ENCODE measurements around the gene LAMA4. TPM values are rescaled to one million over a fixed set of nuclear protein-coding genes. Genes with fewer than 3 reads are reported as not detected.
"Not testable (repeated sequence)": the region's sequence is repeated elsewhere in the genome, so short reads cannot be mapped to it uniquely, and the experiment has no call there.

The LAMA4 gene
- total RNA-seq, 2 experiments from 2014 or later = not detected

- ChIA-PET CTCF (no interaction called here), POLR2A (no interaction called here)
Measured at GRCh38 chr6:112216662-112217551, 37.5 kb downstream of the LAMA4 start.

GRCh38 chr6:112215488-112216284, 38.7 kb downstream of the LAMA4 start:
- POLR2A ChIA-PET = no interaction called here
- CTCF ChIA-PET = no interaction called here

- ChIA-PET CTCF (no interaction called here), POLR2A (no interaction called here)
Measured at GRCh38 chr6:112214739-112215269, 39.6 kb downstream of the LAMA4 start.

- POLR2A ChIA-PET = no interaction called here
- CTCF ChIA-PET = no interaction called here
Measured at GRCh38 chr6:112210852-112211251, 43.5 kb downstream of the LAMA4 start.

- ChIA-PET CTCF (no interaction called here), POLR2A (no interaction called here)
Measured at GRCh38 chr6:112209131-112209530, 45.2 kb downstream of the LAMA4 start.

- ChIA-PET POLR2A (no interaction called here), CTCF (no interaction called here)
Measured at GRCh38 chr6:112207776-112208175, 46.6 kb downstream of the LAMA4 start.

- ChIA-PET POLR2A (no interaction called here), CTCF (no interaction called here)
Measured at GRCh38 chr6:112207131-112207530, 47.2 kb downstream of the LAMA4 start.

GRCh38 chr6:112206110-112206458, 48.3 kb downstream of the LAMA4 start:
- CTCF ChIA-PET = no interaction called here
- POLR2A ChIA-PET = no interaction called here

GRCh38 chr6:112205427-112206109, 48.8 kb downstream of the LAMA4 start:
- ChIA-PET POLR2A (no interaction called here), CTCF (no interaction called here)

GRCh38 chr6:112204350-112204706, 50.0 kb downstream of the LAMA4 start:
- ChIA-PET POLR2A (no interaction called here), CTCF (no interaction called here)

- CTCF ChIA-PET = interaction anchor here (0.5 kb wide), 1 partner anchor 9 kb away, joined by 3 read pairs; no protein-coding TSS in a partner anchor
- POLR2A ChIA-PET = no interaction called here
Measured at GRCh38 chr6:112203577-112204349, 50.6 kb downstream of the LAMA4 start.

GRCh38 chr6:112202639-112203341, 51.6 kb downstream of the LAMA4 start:
- POLR2A ChIA-PET = no interaction called here
- CTCF ChIA-PET = interaction anchor here (0.5 kb wide), 1 partner anchor 10 kb away, joined by 3 read pairs; no protein-coding TSS in a partner anchor

- POLR2A ChIA-PET, CTCF ChIA-PET: not testable (repeated sequence)
Measured at GRCh38 chr6:112200185-112200914, 54.0 kb downstream of the LAMA4 start.

GRCh38 chr6:112199001-112199403, 55.4 kb downstream of the LAMA4 start:
- ChIA-PET POLR2A (no interaction called here), CTCF (no interaction called here)

- ChIA-PET POLR2A (no interaction called here), CTCF (no interaction called here)
Measured at GRCh38 chr6:112198582-112198981, 55.8 kb downstream of the LAMA4 start.

GRCh38 chr6:112197636-112198035, 56.7 kb downstream of the LAMA4 start:
- ChIA-PET POLR2A (no interaction called here), CTCF (no interaction called here)

- CTCF ChIA-PET = no interaction called here
Measured at GRCh38 chr6:112196306-112196705, 58.1 kb downstream of the LAMA4 start.

GRCh38 chr6:112195166-112195565, 59.2 kb downstream of the LAMA4 start:
- CTCF ChIA-PET = no interaction called here
- POLR2A ChIA-PET = no interaction called here

More at GRCh38 chr6:112196306-112196705, 58.1 kb downstream of the LAMA4 start:
- POLR2A ChIA-PET = no interaction called here

GRCh38 chr6:112194511-112194910, 59.9 kb downstream of the LAMA4 start:
- POLR2A ChIA-PET = no interaction called here
- CTCF ChIA-PET = no interaction called here

All from activated CD8-positive, alpha-beta memory T cell treated with anti-CD3 and anti-CD28 coated beads for 36 hours (primary cell).